ENCODE data around the gene IER3. TPM values are rescaled to one million over a fixed set of nuclear protein-coding genes. Genes with fewer than 3 reads are reported as not detected.
A peak's percentile ranks its signal among the peaks of the same experiment; 100 is the strongest.
"Not testable (repeated sequence)": the region's sequence is repeated elsewhere in the genome, so short reads cannot be mapped to it uniquely, and the experiment has no call there.

The IER3 gene
- polyA plus RNA-seq, 1 of the 3 experiments (the other 2 are of a cell fraction): 12.9 TPM

DNA sequence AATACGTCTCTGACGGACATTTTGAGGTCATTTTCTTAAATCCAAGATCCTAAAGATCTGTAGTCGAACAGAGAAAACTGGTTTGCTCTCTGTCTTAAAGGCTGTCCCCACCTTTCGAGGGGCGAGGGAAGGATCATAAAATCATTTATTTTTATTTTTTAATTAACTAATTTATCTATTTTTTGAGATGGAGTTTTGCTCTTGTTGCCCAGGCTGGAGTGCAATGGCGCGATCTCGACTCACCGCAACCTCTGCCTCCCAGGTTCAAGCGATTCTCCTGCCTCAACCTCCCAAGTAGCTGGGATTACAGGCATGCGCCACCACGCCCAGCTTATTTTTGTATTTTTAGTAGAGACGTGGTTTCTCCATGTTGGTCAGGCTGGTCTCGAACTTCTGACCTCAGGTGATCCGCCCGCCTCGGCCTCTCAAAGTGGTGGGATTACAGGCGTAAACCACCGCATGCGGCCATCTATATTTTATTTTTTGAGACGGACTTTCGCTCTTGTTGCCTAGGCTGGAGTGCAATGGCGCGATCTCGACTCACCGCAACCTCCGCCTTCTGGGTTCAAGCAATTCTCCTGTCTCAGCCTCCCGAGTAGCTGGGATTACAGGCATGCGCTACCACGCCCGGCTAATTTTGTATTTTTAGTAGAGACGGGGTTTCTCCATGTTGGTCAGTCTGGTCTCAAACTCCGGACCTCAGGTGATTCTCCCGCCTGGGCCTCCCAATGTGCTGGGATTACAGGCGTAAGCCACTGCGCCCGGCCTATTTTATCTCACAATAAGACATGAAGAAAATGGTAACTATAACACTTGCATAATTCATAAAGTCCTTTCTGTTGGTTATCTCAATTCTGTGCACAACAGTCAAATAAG lies 26.3 kb downstream of the IER3 start:
- Histone ChIP-seq H4K20me1 (ENCODE audit: insufficient read depth) (peaks cover 17% of the 10 kb centered on the region), H3K4me3 (ENCODE audit: low read depth in 2 of 2, low read length in 1 of 2) (peak overlapping the region; percentile 35 to 45; a peak in 2 of 4 replicates), H3K36me3 (replicated peaks in 1 of 2; ENCODE audit: control insufficient read depth in 1 of 2, insufficient read depth in 2 of 2, low read length in 1 of 2) (peaks cover 13 to 22% of the 10 kb centered on the region in 2 experiments), H3K27ac (ENCODE audit: low read depth in 2 of 2, low read length in 1 of 2) (peak overlapping the region; percentile 92 to 93), H3K79me2 (ENCODE audit: insufficient read depth) (peaks cover 68% of the 10 kb centered on the region), H3K9ac (peak overlapping the region; percentile 69), H3K4me2 (peak overlapping the region; percentile 60), H3K4me1 (ENCODE audit: control insufficient read depth in 1 of 2, insufficient read depth in 2 of 2, low read depth in 1 of 2, low read length in 1 of 2) (peaks cover 22 to 23% of the 10 kb centered on the region in 2 experiments), H3F3A (replicated peaks; ENCODE audit: insufficient read depth) (peaks cover 37% of the 10 kb centered on the region)
- ChIA-PET CTCF (interaction anchor here (42.4 kb wide), 1 partner anchor 33 kb away, joined by 838 read pairs; the partner anchor contains the start of genes DHX16, NRM and PPP1R18), POLR2A (interaction anchor here (0.9 to 1.2 kb wide), 5 partner anchors 15 to 105 kb away, joined by 3 to 8 read pairs (median 5); partner anchors contain the start of gene DHX16)
- H2AFZ ChIP-seq (ENCODE audit: low read depth); H3K27me3 ChIP-seq (ENCODE audit: insufficient read depth); DNase-seq; H3K9me2 ChIP-seq; H3K9me3 ChIP-seq: not testable (repeated sequence)
- TF ChIP-seq POLR2AphosphoS5 (IDR thresholded peaks at IDR 0.05; ENCODE audit: low read depth, low read length): 0 out of 2 replicates have a peak, but pooled peaks have one; percentile 1
- 83% methylated on average over 37 of the region's 37 CpGs for WGBS (ENCODE audit: low lambda C conversion rate)

DNA sequence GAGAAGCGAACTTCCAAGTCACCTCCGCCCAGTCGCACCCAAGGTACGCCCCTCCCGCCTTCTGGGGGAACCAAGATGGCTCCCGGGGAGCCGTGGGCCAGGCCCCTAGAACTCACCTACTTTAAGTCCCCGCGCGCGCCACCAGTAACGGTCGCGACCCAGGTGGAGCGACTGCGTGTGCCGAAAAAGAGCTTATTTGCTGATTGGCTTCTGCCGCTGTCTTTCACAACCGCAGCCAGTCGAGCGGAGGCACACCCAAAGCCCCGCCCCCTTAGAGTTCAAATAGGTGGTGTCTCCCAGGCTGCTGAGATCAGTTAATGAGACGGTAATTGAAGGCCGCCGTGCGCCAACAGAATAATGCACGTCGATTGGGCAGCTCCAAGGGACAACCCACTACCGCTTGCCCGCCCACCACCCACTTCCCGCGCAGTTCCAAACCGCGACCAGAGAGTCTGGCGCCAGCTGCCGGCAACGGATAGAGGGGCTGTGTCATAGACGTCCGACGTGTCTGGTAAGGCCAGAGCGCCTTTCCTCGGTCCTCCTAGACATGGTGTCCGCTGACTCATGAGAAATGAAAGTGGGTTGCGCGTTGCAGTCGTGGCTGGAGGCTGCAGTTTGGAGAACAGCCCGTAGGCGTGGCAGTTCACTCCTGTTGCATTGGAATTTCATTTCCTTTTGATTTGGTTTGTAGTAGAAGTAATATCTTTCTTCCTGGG lies 27.1 kb downstream of the IER3 start, which contains the start of gene MDC1:
TSS of gene MDC1 (minus strand) at position 153 of the 716 bp plus-strand sequence. CDS start 2,106 bp downstream, outside the sequence.
- POLR2A ChIA-PET: interaction anchor here (0.7 to 1.2 kb wide), 10 partner anchors 14 to 167 kb away, joined by 3 to 8 read pairs (median 4); partner anchors contain the start of genes ATAT1, DDR1, DHX16 and NRM
- CTCF ChIA-PET: interaction anchor here (0.8 to 42.4 kb wide), 2 partner anchors 9 to 32 kb away, joined by 3 to 838 read pairs; partner anchors contain the start of genes DHX16, NRM and PPP1R18
- Histone ChIP-seq H3K4me3 (ENCODE audit: low read depth in 2 of 2, low read length in 1 of 2) (peak within 1 kb of the TSS; percentile 72 to 82), H2AFZ (ENCODE audit: low read depth) (peak within 1 kb of the TSS; percentile 81), H3K27me3 (ENCODE audit: insufficient read depth) (no peaks in the 10 kb centered on the region), H4K20me1 (ENCODE audit: insufficient read depth) (peaks cover 9% of the 10 kb centered on the region), H3K36me3 (replicated peaks in 1 of 2; ENCODE audit: control insufficient read depth in 1 of 2, insufficient read depth in 2 of 2, low read length in 1 of 2) (peaks cover 17 to 23% of the 10 kb centered on the region in 2 experiments), H3F3A (replicated peaks; ENCODE audit: insufficient read depth) (peaks cover 29% of the 10 kb centered on the region), H3K4me2 (peak within 1 kb of the TSS; percentile 86), H3K4me1 (ENCODE audit: control insufficient read depth in 1 of 2, insufficient read depth in 2 of 2, low read depth in 1 of 2, low read length in 1 of 2) (peaks cover 15 to 18% of the 10 kb centered on the region in 2 experiments; a peak in 3 of 4 replicates), H3K9ac (peak within 1 kb of the TSS; percentile 84), H3K9me3 (no peaks in the 10 kb centered on the region; the same call in 1 of the 2 replicates), H3K9me2 (no peaks in the 10 kb centered on the region), H3K27ac (ENCODE audit: low read depth in 2 of 2, low read length in 1 of 2) (peak within 1 kb of the TSS; percentile 92 to 93), H3K79me2 (ENCODE audit: insufficient read depth) (peaks cover 60% of the 10 kb centered on the region)
- DNase-seq: peak; percentile 91
- WGBS (ENCODE audit: low lambda C conversion rate): 1% methylated on average over 31 of the region's 48 CpGs
- TF ChIP-seq TAF1 (IDR thresholded peaks at IDR 0.05; ENCODE audit: borderline replicate concordance, low read depth, low read length): peak; percentile 88
- TF ChIP-seq MAX (IDR thresholded peaks at IDR 0.05; ENCODE audit: low read depth): peak; percentile 88
- TF ChIP-seq CHD2 (IDR thresholded peaks at IDR 0.05; ENCODE audit: low read length, partially characterized antibody): peak; percentile 92
- TF ChIP-seq RCOR1 (IDR thresholded peaks at IDR 0.05; ENCODE audit: low read length): peak; percentile 73; the same call in 1 of the 2 replicates
- TF ChIP-seq GABPA (IDR thresholded peaks at IDR 0.05; ENCODE audit: low read depth): peak; percentile 65
- TF ChIP-seq RFX5 (IDR thresholded peaks at IDR 0.05; ENCODE audit: low read length): no peak
- TF ChIP-seq RXRA (IDR thresholded peaks at IDR 0.05; ENCODE audit: borderline replicate concordance, low read depth): peak; percentile 24; the same call in 1 of the 2 replicates
- TF ChIP-seq YY1 (IDR thresholded peaks at IDR 0.05; ENCODE audit: low read depth): peak; percentile 87
- peak; percentile 8; the same call in 1 of the 2 replicates for TF ChIP-seq MEF2A (IDR thresholded peaks at IDR 0.05; ENCODE audit: borderline replicate concordance, low read depth)
- no peak for TF ChIP-seq USF2 (IDR thresholded peaks at IDR 0.05; ENCODE audit: borderline replicate concordance, low read depth, low read length)
- TF ChIP-seq NFIC (IDR thresholded peaks at IDR 0.05; ENCODE audit: borderline replicate concordance): peak; percentile 42; the same call in 1 of the 2 replicates
- TF ChIP-seq MXI1 (IDR thresholded peaks at IDR 0.05; ENCODE audit: low read depth, low read length): peak; percentile 83
- 0 out of 2 replicates have a peak, but pooled peaks have one; percentile 16 for TF ChIP-seq RAD21 (IDR thresholded peaks at IDR 0.05; ENCODE audit: low read length)
- TF ChIP-seq SMC3 (IDR thresholded peaks at IDR 0.05; ENCODE audit: low read depth, low read length): peak; percentile 20; the same call in 1 of the 2 replicates
- peak; percentile 76; the same call in 1 of the 2 replicates for TF ChIP-seq FOSL2 (IDR thresholded peaks at IDR 0.05; ENCODE audit: borderline replicate concordance, low read depth)
- peak; percentile 69; the same call in 1 of the 2 replicates for TF ChIP-seq TCF12 (IDR thresholded peaks at IDR 0.05)
- TF ChIP-seq NRF1 (IDR thresholded peaks at IDR 0.05; ENCODE audit: low read depth, low read length): peak; percentile 46; the same call in 1 of the 2 replicates
- TF ChIP-seq TEAD4 (IDR thresholded peaks at IDR 0.05; ENCODE audit: borderline replicate concordance, insufficient read depth): no peak; the same call in 1 of the 2 replicates
- TF ChIP-seq ELF1 (IDR thresholded peaks at IDR 0.05): peak; percentile 68
- TF ChIP-seq, protein P1, sequence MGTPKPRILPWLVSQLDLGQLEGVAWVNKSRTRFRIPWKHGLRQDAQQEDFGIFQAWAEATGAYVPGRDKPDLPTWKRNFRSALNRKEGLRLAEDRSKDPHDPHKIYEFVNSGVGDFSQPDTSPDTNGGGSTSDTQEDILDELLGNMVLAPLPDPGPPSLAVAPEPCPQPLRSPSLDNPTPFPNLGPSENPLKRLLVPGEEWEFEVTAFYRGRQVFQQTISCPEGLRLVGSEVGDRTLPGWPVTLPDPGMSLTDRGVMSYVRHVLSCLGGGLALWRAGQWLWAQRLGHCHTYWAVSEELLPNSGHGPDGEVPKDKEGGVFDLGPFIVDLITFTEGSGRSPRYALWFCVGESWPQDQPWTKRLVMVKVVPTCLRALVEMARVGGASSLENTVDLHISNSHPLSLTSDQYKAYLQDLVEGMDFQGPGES (IDR thresholded peaks at IDR 0.05; ENCODE audit: low read depth, low read length): peak; percentile 59
- no peak for TF ChIP-seq EZH2phosphoT487 (IDR thresholded peaks at IDR 0.05; ENCODE audit: borderline replicate concordance, low read depth)
- peak; percentile 48 for TF ChIP-seq POLR2AphosphoS5 (IDR thresholded peaks at IDR 0.05; ENCODE audit: low read depth, low read length)
- peak; percentile 91 for TF ChIP-seq FOXM1 (IDR thresholded peaks at IDR 0.05; ENCODE audit: low read depth)
